Transverse colon (tissue), 4 donors: ENCODE data around the gene ACTA2. TPM values are rescaled to one million over a fixed set of nuclear protein-coding genes. Genes with fewer than 3 reads are reported as not detected.
A peak's percentile ranks its signal among the peaks of the same experiment; 100 is the strongest.

Experiments used
- DNase-seq: peaks from one replicate; pipeline ENCODE4 v3.0.0-alpha.2; 2019
- H3K27ac ChIP-seq, 4 donors: fragments of 200-600 bp; sonication (generic); 2 replicates each; pipeline ENCODE4 v1.5.1; 2016 to 2018; ENCODE audit warnings: inconsistent platforms in 4 of 4
- H3K27me3 ChIP-seq: fragments of 200-600 bp; sonication (generic); 2 replicates; pipeline ENCODE4 v1.5.1; 2017; ENCODE audit warnings: inconsistent platforms
- H3K36me3 ChIP-seq, 4 donors: fragments of 200-600 bp; sonication (generic); 2 replicates each; pipeline ENCODE4 v1.5.1; 2017 to 2019; ENCODE audit warnings: inconsistent platforms in 4 of 4
- H3K4me1 ChIP-seq, 4 donors: fragments of 200-600 bp; sonication (generic); 2 replicates each; pipeline ENCODE4 v1.5.1; 2017 to 2020; ENCODE audit warnings: inconsistent platforms in 4 of 4
- H3K4me3 ChIP-seq, 4 donors: fragments of 200-600 bp; sonication (generic); 1 replicate in 1 of 4; 2 replicates in 3 of 4; pipeline versions ENCODE4 v1.5.1 to v1.6.1; 2017 to 2019; ENCODE audit warnings: inconsistent platforms in 4 of 4
- H3K9me3 ChIP-seq, 2 donors: fragments of 200-600 bp; sonication (generic); 2 replicates each; pipeline ENCODE4 v1.5.1; 2017 to 2019; ENCODE audit warnings: inconsistent platforms in 2 of 2
- EP300 ChIP-seq: sonication (generic); formaldehyde crosslinking; IDR thresholded peaks from one replicate; pipeline ENCODE4 v1.6.1; 2017; ENCODE audit warnings: antibody characterized with exemption, low read depth
- POLR2A ChIP-seq: fragments of 450-650 bp; IDR thresholded peaks from one replicate; pipeline ENCODE4 v1.6.1; 2016; ENCODE audit warnings: antibody characterized with exemption, mild to moderate bottlenecking, moderate library complexity
- POLR2AphosphoS5 ChIP-seq, 3 donors: sonication (generic); formaldehyde crosslinking; IDR thresholded peaks; one replicate each; pipeline ENCODE4 v1.6.1; 2016; ENCODE audit warnings: antibody characterized with exemption in 3 of 3
- WGBS, 2 donors: methylation state at CpG; one replicate each; pipeline ENCODE4 v1.1.5; 2018; ENCODE audit warnings: low coverage in 1 of 2; 5-methylcytosine and 5-hydroxymethylcytosine counted together
- in situ Hi-C, 4 donors: fragments of 200-750 bp; cut with MboI; loops; one replicate each; pipeline versions ENCODE4 v1.15.0 to v1.15.1; 2017; ENCODE audit warnings: low sequenced_read_pairs in 3 of 4, low pct_ligation_motif_present in 1 of 4, low pct_unique_long_range_greater_than_20kb in 1 of 4
- intact Hi-C: fragments of 100-400 bp; cut with DNase I; formaldehyde crosslinking; loops from one replicate; pipeline ENCODE4 v1.15.1; 2023; ENCODE audit warnings: low total_unique reads
- total RNA-seq, 4 donors: library from RNA; depleted of rRNA; stranded (reverse); fragments of >200 nt; gene quantifications; one replicate each; pipeline ENCODE4 v1.1.0, GENCODE V29; 2016
- TF ChIP-seq, protein P1 (sequence below), 5 experiments: fragments of 200-600 bp in 3 of 5; fragments of 450-650 bp in 2 of 5; sonication (generic) in 3 of 5; IDR thresholded peaks; 1 replicate in 2 of 5; 2 replicates in 3 of 5; pipeline ENCODE4 v1.5.1; 2016 to 2017; ENCODE audit warnings: antibody characterized with exemption in 5 of 5, inconsistent platforms in 3 of 5, mild to moderate bottlenecking in 2 of 5, moderate library complexity in 1 of 5

ACTA2 gene
- total RNA-seq, 4 donors from 2014 or later = 403 to 1,827 (median 457) TPM

DNA sequence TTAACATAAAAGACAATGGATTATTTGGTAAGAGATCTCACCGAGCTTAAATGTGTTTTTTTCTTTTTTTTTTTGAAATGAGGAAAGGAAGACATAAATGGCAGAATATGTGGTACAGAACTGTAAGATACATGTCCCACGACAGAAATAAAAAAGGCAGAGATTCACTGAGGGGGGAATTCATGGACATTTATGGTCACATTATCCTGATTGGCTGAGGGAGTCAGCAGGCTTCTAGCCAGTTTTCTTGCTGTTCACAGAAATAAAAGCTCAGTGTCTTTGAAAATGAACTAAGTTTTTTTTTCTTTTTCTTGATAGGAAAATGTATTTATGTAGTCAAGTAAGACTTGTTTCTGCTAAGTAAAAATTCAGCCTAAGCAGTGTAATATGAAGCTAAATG, 29.8 kb upstream of the ACTA2 start:
- no peaks in the 10 kb centered on the region for H3K9me3 ChIP-seq
- H3K27me3 ChIP-seq = no peaks in the 10 kb centered on the region
- in situ Hi-C loops = loop anchor here in 1 of 4 donors (10.0 kb wide), 1 partner anchor 48 kb away; no protein-coding TSS in a partner anchor
- H3K36me3 ChIP-seq = no peaks in the 10 kb centered on the region
- intact Hi-C loops = no loop called here
- 45 to 74% methylated on average over 2 of the region's 2 CpGs for WGBS, 2 donors
- H3K4me1 ChIP-seq = peaks cover 7 to 50% (median 27%) of the 10 kb centered on the region in 4 donors
- DNase-seq = no peak
- no peak for TF ChIP-seq POLR2AphosphoS5 (IDR thresholded peaks at IDR 0.05)
- TF ChIP-seq, protein P1, sequence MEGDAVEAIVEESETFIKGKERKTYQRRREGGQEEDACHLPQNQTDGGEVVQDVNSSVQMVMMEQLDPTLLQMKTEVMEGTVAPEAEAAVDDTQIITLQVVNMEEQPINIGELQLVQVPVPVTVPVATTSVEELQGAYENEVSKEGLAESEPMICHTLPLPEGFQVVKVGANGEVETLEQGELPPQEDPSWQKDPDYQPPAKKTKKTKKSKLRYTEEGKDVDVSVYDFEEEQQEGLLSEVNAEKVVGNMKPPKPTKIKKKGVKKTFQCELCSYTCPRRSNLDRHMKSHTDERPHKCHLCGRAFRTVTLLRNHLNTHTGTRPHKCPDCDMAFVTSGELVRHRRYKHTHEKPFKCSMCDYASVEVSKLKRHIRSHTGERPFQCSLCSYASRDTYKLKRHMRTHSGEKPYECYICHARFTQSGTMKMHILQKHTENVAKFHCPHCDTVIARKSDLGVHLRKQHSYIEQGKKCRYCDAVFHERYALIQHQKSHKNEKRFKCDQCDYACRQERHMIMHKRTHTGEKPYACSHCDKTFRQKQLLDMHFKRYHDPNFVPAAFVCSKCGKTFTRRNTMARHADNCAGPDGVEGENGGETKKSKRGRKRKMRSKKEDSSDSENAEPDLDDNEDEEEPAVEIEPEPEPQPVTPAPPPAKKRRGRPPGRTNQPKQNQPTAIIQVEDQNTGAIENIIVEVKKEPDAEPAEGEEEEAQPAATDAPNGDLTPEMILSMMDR (IDR thresholded peaks at IDR 0.05) = no peak
- TF ChIP-seq POLR2A = no peak
- TF ChIP-seq EP300 = no peak
- peak overlapping the region; percentile 72 to 83 (median 76) for H3K27ac ChIP-seq
- H3K4me3 ChIP-seq = no peak overlapping the region

DNA sequence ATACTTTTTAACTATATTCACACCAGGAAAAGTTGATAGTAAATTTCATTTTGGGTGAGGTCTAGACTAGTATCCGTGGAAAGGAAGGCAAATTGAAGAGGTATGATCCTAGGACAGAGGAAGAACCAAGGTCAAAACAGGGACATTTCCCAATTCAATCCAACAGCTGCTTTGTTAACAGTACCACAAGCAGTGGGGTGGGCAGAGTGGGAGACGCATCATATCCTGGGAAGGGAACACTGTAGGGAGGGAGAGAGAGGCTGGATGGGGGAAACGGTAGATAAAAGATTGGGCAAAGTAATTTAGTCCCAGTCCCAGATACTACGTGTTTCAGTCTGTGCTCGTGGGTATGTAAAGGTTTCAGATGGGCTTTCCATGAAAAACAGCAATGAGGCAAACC, 28.9 kb upstream of the ACTA2 start:
- in situ Hi-C loops (loop anchor here in 1 of 4 donors (10.0 kb wide), 1 partner anchor 47 kb away; no protein-coding TSS in a partner anchor), intact Hi-C loops (no loop called here)
- Histone ChIP-seq H3K36me3 (no peaks in the 10 kb centered on the region), H3K27ac (peak overlapping the region; percentile 72 to 83 (median 76)), H3K27me3 (no peaks in the 10 kb centered on the region), H3K4me3 (no peak overlapping the region), H3K9me3 (no peaks in the 10 kb centered on the region), H3K4me1 (peaks cover 7 to 48% (median 27%) of the 10 kb centered on the region in 4 donors)
- no peak for DNase-seq
- WGBS, 2 donors = 78 to 86% methylated on average over 4 to 5 of the region's 5 CpGs
- TF ChIP-seq, protein P1 (IDR thresholded peaks at IDR 0.05) = no peak
- TF ChIP-seq POLR2A = no peak
- no peak for TF ChIP-seq POLR2AphosphoS5 (IDR thresholded peaks at IDR 0.05)
- TF ChIP-seq EP300 = no peak

DNA sequence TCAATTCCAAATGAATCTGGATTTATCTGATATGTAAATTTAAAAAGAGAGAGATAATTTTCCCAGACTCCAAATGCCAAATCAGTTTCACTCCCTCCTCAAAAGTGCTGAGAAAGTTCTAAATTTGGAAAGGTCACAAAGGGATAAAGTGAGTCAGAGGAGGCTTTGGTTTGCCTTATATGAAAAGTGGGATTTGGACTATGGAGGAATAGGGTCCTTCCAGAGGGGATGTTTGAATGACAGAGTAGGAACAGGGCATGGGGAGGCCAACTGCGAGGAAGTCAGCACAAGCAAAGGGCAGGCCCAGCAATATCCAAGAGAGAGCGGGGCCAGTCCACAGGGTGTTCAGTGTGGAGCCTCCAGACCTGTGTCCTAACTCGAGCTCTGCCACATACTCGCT, 28.2 kb upstream of the ACTA2 start:
- in situ Hi-C loops (loop anchor here in 1 of 4 donors (10.0 kb wide), 1 partner anchor 46 kb away; no protein-coding TSS in a partner anchor), intact Hi-C loops (no loop called here)
- Histone ChIP-seq H3K9me3 (no peaks in the 10 kb centered on the region), H3K36me3 (no peaks in the 10 kb centered on the region), H3K4me1 (peaks cover 8 to 48% (median 27%) of the 10 kb centered on the region in 4 donors), H3K27me3 (no peaks in the 10 kb centered on the region), H3K27ac (peak overlapping the region; percentile 72 to 83 (median 76)), H3K4me3 (no peak overlapping the region)
- DNase-seq = no peak
- TF ChIP-seq POLR2A = no peak
- TF ChIP-seq, protein P1 (IDR thresholded peaks at IDR 0.05) = no peak
- no peak for TF ChIP-seq POLR2AphosphoS5 (IDR thresholded peaks at IDR 0.05)
- no peak for TF ChIP-seq EP300
- WGBS, 2 donors = 62 to 92% methylated on average over 2 to 4 of the region's 4 CpGs

DNA sequence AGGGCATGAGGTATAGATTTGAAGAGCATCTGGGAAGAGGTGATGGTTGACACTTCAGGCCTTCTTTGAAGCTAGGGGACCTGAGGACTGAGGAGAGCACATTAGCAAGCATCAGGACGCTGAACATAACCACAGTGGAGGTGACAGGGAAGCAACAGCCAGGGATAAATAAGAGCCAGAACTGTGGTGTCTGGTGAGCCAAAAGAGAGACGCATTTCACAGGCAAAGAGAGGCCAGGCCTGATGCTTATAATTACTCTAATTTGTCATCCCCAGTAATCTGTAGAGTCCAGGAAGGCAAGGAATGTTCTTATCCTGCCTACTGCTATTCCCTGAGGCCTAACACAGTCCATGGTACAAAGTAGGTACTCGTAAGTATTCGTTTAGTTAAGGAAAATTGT, 27.7 kb upstream of the ACTA2 start:
- in situ Hi-C loops = loop anchor here in 1 of 4 donors (10.0 kb wide), 1 partner anchor 45 kb away; no protein-coding TSS in a partner anchor
- no peak for DNase-seq
- H3K27me3 ChIP-seq = no peaks in the 10 kb centered on the region
- 80 to 82% methylated on average over 3 to 4 of the region's 4 CpGs for WGBS, 2 donors
- peaks cover 13 to 53% (median 27%) of the 10 kb centered on the region in 4 donors for H3K4me1 ChIP-seq
- TF ChIP-seq, protein P1 (IDR thresholded peaks at IDR 0.05) = no peak
- peak overlapping the region; percentile 72 to 83 (median 76) for H3K27ac ChIP-seq
- H3K36me3 ChIP-seq = no peaks in the 10 kb centered on the region
- intact Hi-C loops = no loop called here
- no peak overlapping the region for H3K4me3 ChIP-seq
- no peaks in the 10 kb centered on the region for H3K9me3 ChIP-seq
